ENCODE measurements around the gene ZNF629.
"Not testable (repeated sequence)": the region's sequence is repeated elsewhere in the genome, so short reads cannot be mapped to it uniquely, and the experiment has no call there.

Gene ZNF629

GRCh38 chr16:30786936-30787612, at the start of gene ZNF629:
Gene ZNF629, minus strand, starts transcription at chr16:30787205. Its CDS starts 2,723 bp downstream, at chr16:30784482.
- DNase-seq, result peak; percentile 19

- no peak for DNase-seq
These were observed 47.2 kb upstream of the ZNF629 start for GRCh38 chr16:30834130-30834740.

- no peak for DNase-seq
These were observed 43.0 kb upstream of the ZNF629 start for GRCh38 chr16:30830072-30830417.

- DNase-seq, result no peak
These were observed 42.4 kb upstream of the ZNF629 start for GRCh38 chr16:30829130-30830071.

GRCh38 chr16:30821891-30822290, 34.9 kb upstream of the ZNF629 start:
- DNase-seq, result no peak

GRCh38 chr16:30821441-30821840, 34.4 kb upstream of the ZNF629 start:
- not testable (repeated sequence) for DNase-seq

GRCh38 chr16:30820952-30821421, 34.0 kb upstream of the ZNF629 start:
- DNase-seq, result no peak

- DNase-seq, result no peak
These were observed 29.8 kb upstream of the ZNF629 start for GRCh38 chr16:30816769-30817168.

- peak; percentile 55 for DNase-seq
These were observed 26.8 kb upstream of the ZNF629 start for GRCh38 chr16:30813821-30814189.

GRCh38 chr16:30809675-30810074, 22.7 kb upstream of the ZNF629 start:
- not testable (repeated sequence) for DNase-seq

GRCh38 chr16:30808890-30809426, 22.0 kb upstream of the ZNF629 start:
- not testable (repeated sequence) for DNase-seq

GRCh38 chr16:30808146-30808545, 21.1 kb upstream of the ZNF629 start:
- DNase-seq, result no peak

GRCh38 chr16:30805370-30806169, 18.6 kb upstream of the ZNF629 start:
- DNase-seq, result peak; percentile 65

GRCh38 chr16:30805056-30805369, 18.0 kb upstream of the ZNF629 start:
- no peak for DNase-seq

- no peak for DNase-seq
These were observed 15.9 kb upstream of the ZNF629 start for GRCh38 chr16:30802936-30803335.

- DNase-seq, result no peak
These were observed 10.8 kb upstream of the ZNF629 start for GRCh38 chr16:30797670-30798309.

GRCh38 chr16:30794634-30795033, 7.6 kb upstream of the ZNF629 start:
- no peak for DNase-seq

GRCh38 chr16:30793508-30794069, 6.6 kb upstream of the ZNF629 start:
- no peak for DNase-seq

GRCh38 chr16:30787613-30788378, 791 bp upstream of the ZNF629 start:
- no peak for DNase-seq

GRCh38 chr16:30786115-30786935, 680 bp downstream of the ZNF629 start:
- DNase-seq, result no peak
